GM23248 (cell line): ENCODE data around the gene SARNP.

Experiments
- EZH2 ChIP-seq: fragments of 200-600 bp; sonication (generic); IDR thresholded peaks from 2 replicates; pipeline ENCODE4 v1.6.1; 2018; ENCODE audit warnings: antibody characterized with exemption, mild to moderate bottlenecking; ENCODE audit not compliant: insufficient read depth, poor library complexity, severe bottlenecking
- EZH2phosphoT487 ChIP-seq: fragments of 200-600 bp; sonication (generic); IDR thresholded peaks from 2 replicates; pipeline ENCODE4 v1.6.1; 2018; ENCODE audit warnings: antibody characterized with exemption, moderate library complexity, mild to moderate bottlenecking, low read depth; ENCODE audit not compliant: insufficient read depth

DNA sequence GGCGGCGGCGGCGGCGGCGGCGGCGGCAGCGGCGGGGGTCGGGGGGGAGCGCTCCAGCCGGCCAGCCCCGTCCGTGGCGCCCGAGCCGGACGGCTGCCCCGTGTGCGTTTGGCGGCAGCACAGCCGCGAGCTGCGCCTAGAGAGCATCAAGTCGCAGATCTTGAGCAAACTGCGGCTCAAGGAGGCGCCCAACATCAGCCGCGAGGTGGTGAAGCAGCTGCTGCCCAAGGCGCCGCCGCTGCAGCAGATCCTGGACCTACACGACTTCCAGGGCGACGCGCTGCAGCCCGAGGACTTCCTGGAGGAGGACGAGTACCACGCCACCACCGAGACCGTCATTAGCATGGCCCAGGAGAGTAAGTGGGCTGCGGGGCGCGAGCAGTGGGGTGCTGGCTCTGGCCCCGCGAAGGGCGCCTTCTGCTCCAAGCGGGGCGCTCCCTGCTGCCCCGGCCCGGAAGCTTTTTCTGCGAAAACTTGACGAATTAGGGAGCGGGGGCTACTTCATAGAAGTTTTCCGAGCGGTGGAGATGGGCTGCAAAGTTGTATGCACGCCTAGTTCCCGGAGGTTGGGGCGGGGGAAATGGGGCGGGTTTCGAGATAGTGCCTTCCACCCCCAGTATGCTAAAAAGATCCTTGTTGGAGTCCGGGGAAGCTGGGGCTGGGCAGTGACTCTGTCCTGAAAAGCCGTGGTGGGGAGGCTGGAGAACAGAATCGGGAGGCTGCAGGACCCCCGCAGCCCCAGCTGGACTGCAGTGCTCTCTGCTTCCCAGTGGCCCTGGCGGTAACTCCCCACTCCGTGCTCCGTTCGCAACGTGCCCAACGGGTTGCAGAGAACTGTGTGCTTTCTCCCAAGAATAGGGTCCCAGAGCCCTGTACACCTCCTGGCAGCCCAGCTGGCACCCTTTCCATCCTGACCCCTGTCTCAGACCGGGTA, 73.9 kb downstream of the SARNP start:
- TF ChIP-seq EZH2 (no peak), EZH2phosphoT487 (no peak)
